ENCODE data around the gene CCM2L. TPM values are rescaled to one million over a fixed set of nuclear protein-coding genes. Genes with fewer than 3 reads are reported as not detected.

CCM2L gene
- total and polyA plus RNA-seq, 2 of the 4 experiments (the other 2 are of a cell fraction), result not detected

GRCh38 chr20:32079655-32080109 is 69.4 kb downstream of the CCM2L start:
- H3K27me3 ChIP-seq (ENCODE audit: control insufficient read depth, insufficient read depth, low read length), result peaks cover 77% of the 10 kb centered on the region
- no peak overlapping the region for H3K9ac ChIP-seq (ENCODE audit: low read depth, low read length)
- WGBS, 2 experiments (ENCODE audit: extremely low coverage in 2 of 2, insufficient read length in 1 of 2), result 33% methylated on average over 1 of the region's 8 CpGs; no CpG with 5 or more reads in 1 of the 2 experiments
- no peak overlapping the region for H2BK15ac ChIP-seq (ENCODE audit: low read depth, low read length)
- H3K4me3 ChIP-seq (ENCODE audit: insufficient read depth, low read depth, low read length), result no peak overlapping the region
- no peak overlapping the region for H4K5ac ChIP-seq (ENCODE audit: low read depth, low read length)
- no peak overlapping the region for H3K27ac ChIP-seq (ENCODE audit: insufficient read depth, low read length)
- H2BK5ac ChIP-seq (ENCODE audit: low read depth, low read length, poor library complexity, severe bottlenecking), result no peak overlapping the region
- TF ChIP-seq ELK1 (IDR thresholded peaks at IDR 0.05; ENCODE audit: borderline replicate concordance, low read depth, low read length), result no peak
- no peak for TF ChIP-seq FOS (IDR thresholded peaks at IDR 0.05; ENCODE audit: low read depth, low read length)
- no peak for TF ChIP-seq CEBPB (IDR thresholded peaks at IDR 0.05; ENCODE audit: low read depth, low read length)
- no peak for TF ChIP-seq SMC3 (IDR thresholded peaks at IDR 0.05; ENCODE audit: low read depth, low read length)
- TF ChIP-seq MXI1 (IDR thresholded peaks at IDR 0.05; ENCODE audit: borderline replicate concordance, low read depth, low read length), result no peak
- TF ChIP-seq MAZ (IDR thresholded peaks at IDR 0.05; ENCODE audit: borderline replicate concordance, low read depth, low read length), result no peak
- TF ChIP-seq USF2 (IDR thresholded peaks at IDR 0.05; ENCODE audit: low read depth, low read length), result no peak
- no peak for TF ChIP-seq NFE2L2 (IDR thresholded peaks at IDR 0.05; ENCODE audit: low read depth, low read length)
- no peak for TF ChIP-seq CHD1 (IDR thresholded peaks at IDR 0.05; ENCODE audit: low read depth, low read length)
- no peak for TF ChIP-seq BHLHE40 (IDR thresholded peaks at IDR 0.05; ENCODE audit: low read depth, low read length)
- no peak overlapping the region for H4K8ac ChIP-seq (ENCODE audit: low read depth in 2 of 2, low read length in 2 of 2)
- H3K79me1 ChIP-seq (ENCODE audit: low read depth in 1 of 2, low read length in 2 of 2), result no peaks in the 10 kb centered on the region
- no peak overlapping the region for H3K18ac ChIP-seq (ENCODE audit: low read depth, low read length)
- no peak for ATAC-seq (ENCODE audit: low read depth)
- intact Hi-C loops (cut with micrococcal nuclease) (no loop called here), in situ Hi-C loops (cut with MboI; ENCODE audit: low sequenced_read_pairs) (no loop called here), dilution Hi-C loops (cut with HindIII; ENCODE audit: low sequenced_read_pairs, unreplicated experiment) (no loop called here)
- H4K20me1 ChIP-seq (ENCODE audit: insufficient read depth, low read length), result no peaks in the 10 kb centered on the region
- no peak overlapping the region for H4K91ac ChIP-seq (ENCODE audit: insufficient read depth, low read depth, low read length)
- no peaks in the 10 kb centered on the region for H3K36me3 ChIP-seq (ENCODE audit: control insufficient read depth, insufficient read depth, low read length)
- H3K9me1 ChIP-seq (ENCODE audit: insufficient read depth, low read length), result no peaks in the 10 kb centered on the region
- ChIA-PET CTCF (interaction anchor here (0.7 kb wide), 1 partner anchor 8 kb away, joined by 3 read pairs; no protein-coding TSS in a partner anchor), POLR2A (ENCODE audit: unreplicated experiment) (no interaction called here)
- no peaks in the 10 kb centered on the region for H3K4me1 ChIP-seq (ENCODE audit: control insufficient read depth, insufficient read depth, low read length)
- no TSS peak for BruUV-seq (replicated peaks)
- no peak overlapping the region for H2BK120ac ChIP-seq (ENCODE audit: low read depth, low read length)
- H2BK20ac ChIP-seq (ENCODE audit: low read depth, low read length), result no peak overlapping the region
- H2AFZ ChIP-seq (replicated peaks; ENCODE audit: low read length, poor library complexity), result no peak overlapping the region
- no peak overlapping the region for H3K4me2 ChIP-seq (ENCODE audit: low read depth, low read length)
- H3K56ac ChIP-seq (ENCODE audit: extremely low read depth, insufficient read depth, low read length), result no peak overlapping the region
- no peak overlapping the region for H2AK9ac ChIP-seq (replicated peaks; ENCODE audit: low read depth, low read length, poor library complexity)
- no peak overlapping the region for H3K14ac ChIP-seq (replicated peaks; ENCODE audit: low read depth, low read length)
- H3K23ac ChIP-seq (ENCODE audit: low read depth, low read length), result no peak overlapping the region
- no peaks in the 10 kb centered on the region for H3K9me3 ChIP-seq (ENCODE audit: control insufficient read depth, insufficient read depth, low read length)
- H3K4ac ChIP-seq (ENCODE audit: low read depth, low read length), result no peak overlapping the region
- no peak overlapping the region for H2AK5ac ChIP-seq (ENCODE audit: low read depth, low read length)
- no peak for DNase-seq
